H9 (cell line): ENCODE measurements around the gene SNORC. TPM values are rescaled to one million over a fixed set of nuclear protein-coding genes. Genes with fewer than 3 reads are reported as not detected.

Experiments used
- DNase-seq: peaks from one replicate; pipeline ENCODE4 v3.0.0-alpha.2; 2017
- H2AFZ ChIP-seq: one replicate; pipeline ENCODE4 v1.6.1; 2013; ENCODE audit warnings: mild to moderate bottlenecking, low read length, control low read depth, moderate library complexity
- H2AK5ac ChIP-seq: 2 replicates; pipeline ENCODE4 v1.6.1; 2013; ENCODE audit warnings: low read length, control low read depth, mixed read lengths; ENCODE audit not compliant: insufficient read length
- H2BK120ac ChIP-seq: one replicate; pipeline ENCODE4 v1.6.1; 2013; ENCODE audit warnings: low read depth, mild to moderate bottlenecking, low read length, control low read depth, inconsistent platforms; ENCODE audit not compliant: poor library complexity, severe bottlenecking
- H2BK12ac ChIP-seq: 2 replicates; pipeline ENCODE4 v1.6.1; 2013; ENCODE audit warnings: low read length, control low read depth, mixed read lengths, low read depth; ENCODE audit not compliant: insufficient read length
- H2BK15ac ChIP-seq: 2 replicates; pipeline ENCODE4 v1.6.1; 2013; ENCODE audit warnings: low read depth, low read length, control low read depth
- H2BK20ac ChIP-seq: one replicate; pipeline ENCODE4 v1.6.1; 2013; ENCODE audit warnings: low read depth, mild to moderate bottlenecking, low read length, control low read depth, inconsistent platforms; ENCODE audit not compliant: poor library complexity, severe bottlenecking
- H2BK5ac ChIP-seq: 2 replicates; pipeline ENCODE4 v1.6.1; 2013; ENCODE audit warnings: low read length, control low read depth, mixed read lengths; ENCODE audit not compliant: insufficient read length
- H3K14ac ChIP-seq: 2 replicates; pipeline ENCODE4 v1.6.1; 2013; ENCODE audit warnings: low read length, control low read depth; ENCODE audit not compliant: insufficient read depth
- H3K18ac ChIP-seq: 2 replicates; pipeline ENCODE4 v1.6.1; 2013; ENCODE audit warnings: low read depth, mild to moderate bottlenecking, mixed read lengths, low read length, control low read depth; ENCODE audit not compliant: insufficient read length
- H3K23ac ChIP-seq: 2 replicates; pipeline ENCODE4 v1.6.1; 2013; ENCODE audit warnings: low read length, control low read depth, mixed read lengths, low read depth; ENCODE audit not compliant: insufficient read length
- H3K23me2 ChIP-seq: 2 replicates; pipeline ENCODE4 v1.6.1; 2013; ENCODE audit warnings: low read depth, mild to moderate bottlenecking, mixed read lengths, low read length, control low read depth; ENCODE audit not compliant: insufficient read length, poor library complexity, severe bottlenecking
- H3K27ac ChIP-seq: 2 replicates; pipeline ENCODE4 v1.5.1; 2013; ENCODE audit warnings: low read length, control low read depth, mixed read lengths, low read depth; ENCODE audit not compliant: insufficient read length
- H3K27me3 ChIP-seq: 2 replicates; pipeline ENCODE4 v1.6.1; 2013; ENCODE audit warnings: low read length, control low read depth, inconsistent platforms; ENCODE audit not compliant: insufficient read depth
- H3K4ac ChIP-seq: 2 replicates; pipeline ENCODE4 v1.6.1; 2013; ENCODE audit warnings: low read depth, mild to moderate bottlenecking, control low read depth, inconsistent platforms, low read length, moderate library complexity
- H3K4me1 ChIP-seq: 2 replicates; pipeline ENCODE4 v1.6.1; 2013; ENCODE audit warnings: low read length, control low read depth, inconsistent platforms; ENCODE audit not compliant: insufficient read depth
- H3K4me2 ChIP-seq: 2 replicates; pipeline ENCODE4 v1.6.1; 2013; ENCODE audit warnings: low read length, control low read depth, mixed read lengths; ENCODE audit not compliant: insufficient read length, insufficient read depth
- H3K56ac ChIP-seq: 2 replicates; pipeline ENCODE4 v1.6.1; 2013; ENCODE audit warnings: low read depth, mild to moderate bottlenecking, mixed read lengths, low read length, control low read depth; ENCODE audit not compliant: insufficient read length
- H3K79me1 ChIP-seq: 2 replicates; pipeline ENCODE4 v1.6.1; 2013; ENCODE audit warnings: low read depth, mild to moderate bottlenecking, moderate library complexity, low read length, control low read depth, inconsistent platforms; ENCODE audit not compliant: insufficient read depth, poor library complexity, severe bottlenecking
- H3K79me2 ChIP-seq: 2 replicates; pipeline ENCODE4 v1.6.1; 2013; ENCODE audit warnings: low read length, control low read depth, inconsistent platforms; ENCODE audit not compliant: insufficient read depth
- H3K9ac ChIP-seq: 2 replicates; pipeline ENCODE4 v1.6.1; 2013; ENCODE audit warnings: low read length, control low read depth, mixed read lengths; ENCODE audit not compliant: insufficient read length; ENCODE audit errors: extremely low read depth
- H3K9me3 ChIP-seq: one replicate; pipeline ENCODE4 v1.6.1; 2013; ENCODE audit warnings: low read depth, low read length, inconsistent platforms; ENCODE audit not compliant: control insufficient read depth
- H3T11ph ChIP-seq: one replicate; pipeline ENCODE4 v1.6.1; 2013; ENCODE audit warnings: mild to moderate bottlenecking, low read length, control low read depth, inconsistent platforms
- H4K20me1 ChIP-seq: one replicate; pipeline ENCODE4 v1.6.1; 2013; ENCODE audit not compliant: control insufficient read depth, insufficient read length, insufficient read depth
- H4K5ac ChIP-seq: 2 replicates; pipeline ENCODE4 v1.6.1; 2013; ENCODE audit warnings: low read depth, mild to moderate bottlenecking, mixed read lengths, low read length, control low read depth; ENCODE audit not compliant: insufficient read length
- H4K8ac ChIP-seq: replicated peaks from 2 replicates; pipeline ENCODE4 v1.6.1; 2013; ENCODE audit warnings: low read length, control low read depth, mixed read lengths, low read depth; ENCODE audit not compliant: insufficient read length
- H4K91ac ChIP-seq: 2 replicates; pipeline ENCODE4 v1.6.1; 2013; ENCODE audit warnings: low read depth, mild to moderate bottlenecking, moderate library complexity, mixed read lengths, low read length, control low read depth; ENCODE audit not compliant: insufficient read length
- H3K27ac Mint-ChIP-seq, 3 experiments: 2 replicates in 2 of 3; 3 replicates in 1 of 3; pipeline ENCODE4 v1.8.0; 2020 to 2021; ENCODE audit warnings: mixed read lengths in 3 of 3, mild to moderate bottlenecking in 1 of 3, moderate library complexity in 1 of 3
- H3K27me3 Mint-ChIP-seq: 2 replicates; pipeline ENCODE4 v1.8.0; 2021; ENCODE audit warnings: low read depth, mild to moderate bottlenecking, moderate library complexity, mixed read lengths
- H3K36me3 Mint-ChIP-seq, 3 experiments: 2 replicates in 2 of 3; 3 replicates in 1 of 3; pipeline ENCODE4 v1.8.0; 2020 to 2021; ENCODE audit warnings: low read depth in 3 of 3, mixed read lengths in 3 of 3; ENCODE audit not compliant: insufficient read depth in 1 of 3
- H3K4me1 Mint-ChIP-seq, 2 experiments: 2 replicates each; pipeline ENCODE4 v1.8.0; 2020; ENCODE audit warnings: mixed read lengths in 2 of 2
- H3K4me3 Mint-ChIP-seq, 2 experiments: 2 replicates in 1 of 2; 3 replicates in 1 of 2; pipeline ENCODE4 v1.8.0; 2020 to 2021; ENCODE audit warnings: mild to moderate bottlenecking in 2 of 2, mixed read lengths in 2 of 2, moderate library complexity in 1 of 2
- H3K9me3 Mint-ChIP-seq, 2 experiments: 2 replicates in 1 of 2; 3 replicates in 1 of 2; pipeline ENCODE4 v1.8.0; 2020; ENCODE audit warnings: mild to moderate bottlenecking in 2 of 2, mixed read lengths in 2 of 2, moderate library complexity in 1 of 2
- CTCF ChIP-seq: fragments of 200-600 bp; sonication (generic); conservative IDR thresholded peaks from 3 replicates; pipeline ENCODE4 v1.8.0; 2021; ENCODE audit warnings: antibody characterized with exemption, mild to moderate bottlenecking
- WGBS: extraction: QIAGEN DNeasy Blood & Tissue Kit; methylation state at CpG from one replicate; pipeline ENCODE4 v1.1.7; 2013; ENCODE audit warnings: missing lambda C conversion rate, low lambda C conversion rate, mixed read lengths; ENCODE audit not compliant: insufficient read length; ENCODE audit errors: extremely low coverage; 5-methylcytosine and 5-hydroxymethylcytosine counted together
- total RNA-seq: library from RNA; stranded (reverse); gene quantifications from 2 replicates; pipeline ENCODE4 v1.2.1, GENCODE V29; 2021

Gene SNORC
- total RNA-seq, 1 experiment from 2014 or later, result 1.1 TPM

GRCh38 chr2:232901736-232902578 is 31.9 kb downstream of the SNORC start:
- peaks cover 2% of the 10 kb centered on the region for H3K27me3 Mint-ChIP-seq

More at GRCh38 chr2:232901736-232902578, 31.9 kb downstream of the SNORC start:
- Histone ChIP-seq H3K27ac (no peak overlapping the region), H3K79me2 (no peaks in the 10 kb centered on the region), H2BK15ac (no peak overlapping the region), H2BK20ac (no peak overlapping the region), H3K18ac (no peak overlapping the region), H3K4ac (no peak overlapping the region), H3K79me1 (no peaks in the 10 kb centered on the region), H4K91ac (no peak overlapping the region), H2AFZ (no peak overlapping the region), H2BK5ac (no peak overlapping the region), H3K27me3 (peaks cover 11% of the 10 kb centered on the region; the same call in 1 of the 2 replicates), H3K4me2 (peak overlapping the region; percentile 38), H4K5ac (no peak overlapping the region), H3K23ac (no peak overlapping the region), H2BK120ac (no peak overlapping the region), H4K20me1 (no peaks in the 10 kb centered on the region), H3T11ph (no peak overlapping the region), H3K23me2 (no peaks in the 10 kb centered on the region), H2AK5ac (no peak overlapping the region), H3K56ac (no peak overlapping the region), H4K8ac (no peak overlapping the region), H2BK12ac (no peak overlapping the region), H3K14ac (peak overlapping the region; percentile 20), H3K9me3 (no peaks in the 10 kb centered on the region), H3K4me1 (no peaks in the 10 kb centered on the region; the same call in 1 of the 2 replicates), H3K9ac (no peak overlapping the region)
- no peaks in the 10 kb centered on the region; a peak in 2 of 7 replicates for H3K36me3 Mint-ChIP-seq
- peaks cover 5 to 11% of the 10 kb centered on the region in 2 experiments for H3K4me1 Mint-ChIP-seq
- H3K27ac Mint-ChIP-seq, result no peak overlapping the region
- DNase-seq, result peak; percentile 37
- H3K9me3 Mint-ChIP-seq, result peaks cover 2 to 9% of the 10 kb centered on the region in 2 experiments; a peak in 3 of 5 replicates
- no peak for TF ChIP-seq CTCF
- H3K4me3 Mint-ChIP-seq, result no peak overlapping the region
- no CpG with 5 or more reads among the region's 28 CpGs for WGBS
